HG03159 (cell line): ENCODE data around the gene HRNR.

Experiments used
- ATAC-seq: cut with Tn5 transposase; IDR thresholded peaks from one replicate; pipeline ENCODE4 v1.9.1; 2021; ENCODE audit warnings: mild to moderate bottlenecking, moderate library complexity; ENCODE audit not compliant: unreplicated experiment

The HRNR gene

GRCh38 chr1:152189657-152190442 lies 34.1 kb downstream of the HRNR start:
- ATAC-seq, result no peak

GRCh38 chr1:152188673-152189591 lies 35.1 kb downstream of the HRNR start:
- no peak for ATAC-seq

GRCh38 chr1:152186556-152187285 lies 37.3 kb downstream of the HRNR start:
- ATAC-seq, result no peak

- ATAC-seq, result peak; percentile 67
Measured at GRCh38 chr1:152185544-152186391, 38.2 kb downstream of the HRNR start.

GRCh38 chr1:152182944-152183361 lies 41.0 kb downstream of the HRNR start:
- ATAC-seq, result no peak

GRCh38 chr1:152182431-152182830 lies 41.6 kb downstream of the HRNR start:
- no peak for ATAC-seq

GRCh38 chr1:152179566-152179965 lies 44.4 kb downstream of the HRNR start:
- ATAC-seq, result no peak

GRCh38 chr1:152170287-152170905 lies 53.6 kb downstream of the HRNR start:
- no peak for ATAC-seq

- ATAC-seq, result no peak
Measured at GRCh38 chr1:152169366-152170025, 54.5 kb downstream of the HRNR start.

GRCh38 chr1:152168535-152168868 lies 55.5 kb downstream of the HRNR start:
- no peak for ATAC-seq

- no peak for ATAC-seq
Measured at GRCh38 chr1:152167835-152168534, 56.0 kb downstream of the HRNR start.

GRCh38 chr1:152166966-152167365 lies 57.0 kb downstream of the HRNR start:
- ATAC-seq, result no peak

GRCh38 chr1:152165286-152166077 lies 58.5 kb downstream of the HRNR start:
- ATAC-seq, result no peak

- ATAC-seq, result no peak
Measured at GRCh38 chr1:152164517-152165136, 59.4 kb downstream of the HRNR start.

GRCh38 chr1:152162792-152163463 lies 61.1 kb downstream of the HRNR start:
- no peak for ATAC-seq
